Measurements from ENCODE around the gene PRKAR1A.

DNA sequence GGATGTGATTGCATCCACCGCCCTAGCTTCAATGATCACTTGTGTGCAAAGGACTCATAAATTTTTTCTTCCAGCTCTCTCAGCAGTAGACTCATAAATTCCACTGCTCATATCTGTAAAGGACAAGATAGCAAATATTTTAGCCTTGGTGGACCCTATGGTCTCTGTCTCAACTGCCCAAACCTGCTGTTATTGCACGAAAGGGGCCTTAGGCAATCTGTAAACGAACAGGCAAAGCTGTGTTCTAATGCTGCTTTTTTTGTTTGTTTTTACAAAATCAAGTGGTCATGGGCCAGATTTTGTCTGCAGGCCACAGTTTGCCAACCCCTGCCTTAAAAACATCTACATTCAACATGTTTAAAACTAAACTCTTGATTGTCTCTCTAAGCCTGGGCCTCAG, 54.8 kb downstream of the PRKAR1A start:
- TF ChIP-seq POLR2A (IDR thresholded peaks at IDR 0.05; ENCODE audit: extremely low read depth, insufficient read length) = no peak
- TF ChIP-seq, protein P1, sequence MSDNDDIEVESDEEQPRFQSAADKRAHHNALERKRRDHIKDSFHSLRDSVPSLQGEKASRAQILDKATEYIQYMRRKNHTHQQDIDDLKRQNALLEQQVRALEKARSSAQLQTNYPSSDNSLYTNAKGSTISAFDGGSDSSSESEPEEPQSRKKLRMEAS (IDR thresholded peaks at IDR 0.05; ENCODE audit: low read depth, low read length) = no peak
- TF ChIP-seq, protein P2, sequence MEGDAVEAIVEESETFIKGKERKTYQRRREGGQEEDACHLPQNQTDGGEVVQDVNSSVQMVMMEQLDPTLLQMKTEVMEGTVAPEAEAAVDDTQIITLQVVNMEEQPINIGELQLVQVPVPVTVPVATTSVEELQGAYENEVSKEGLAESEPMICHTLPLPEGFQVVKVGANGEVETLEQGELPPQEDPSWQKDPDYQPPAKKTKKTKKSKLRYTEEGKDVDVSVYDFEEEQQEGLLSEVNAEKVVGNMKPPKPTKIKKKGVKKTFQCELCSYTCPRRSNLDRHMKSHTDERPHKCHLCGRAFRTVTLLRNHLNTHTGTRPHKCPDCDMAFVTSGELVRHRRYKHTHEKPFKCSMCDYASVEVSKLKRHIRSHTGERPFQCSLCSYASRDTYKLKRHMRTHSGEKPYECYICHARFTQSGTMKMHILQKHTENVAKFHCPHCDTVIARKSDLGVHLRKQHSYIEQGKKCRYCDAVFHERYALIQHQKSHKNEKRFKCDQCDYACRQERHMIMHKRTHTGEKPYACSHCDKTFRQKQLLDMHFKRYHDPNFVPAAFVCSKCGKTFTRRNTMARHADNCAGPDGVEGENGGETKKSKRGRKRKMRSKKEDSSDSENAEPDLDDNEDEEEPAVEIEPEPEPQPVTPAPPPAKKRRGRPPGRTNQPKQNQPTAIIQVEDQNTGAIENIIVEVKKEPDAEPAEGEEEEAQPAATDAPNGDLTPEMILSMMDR (IDR thresholded peaks at IDR 0.05; ENCODE audit: low read depth, low read length) = no peak
